Activated T-helper 17 cell treated with anti-CD3 and anti-CD28 coated beads, Interleukin-2, amount 50 U/mL, for 72 hours (primary cell): Measurements from ENCODE around the gene WIZ. TPM values are rescaled to one million over a fixed set of nuclear protein-coding genes. Genes with fewer than 3 reads are reported as not detected.

Source experiments
- ATAC-seq: fragments of 150-1000 bp; cut with Tn5 transposase; replicated peaks from 2 replicates; pipeline ENCODE4 v1.10.0; 2021; ENCODE audit warnings: mild to moderate bottlenecking, moderate library complexity
- H3K27ac Mint-ChIP-seq: one replicate; pipeline ENCODE4 v1.8.0; 2022; ENCODE audit warnings: mixed read lengths
- H3K27me3 Mint-ChIP-seq: one replicate; pipeline ENCODE4 v1.8.0; 2022; ENCODE audit warnings: mixed read lengths
- H3K36me3 Mint-ChIP-seq: one replicate; pipeline ENCODE4 v1.8.0; 2022; ENCODE audit warnings: low read depth, mild to moderate bottlenecking, mixed read lengths
- H3K4me1 Mint-ChIP-seq: one replicate; pipeline ENCODE4 v1.8.0; 2022; ENCODE audit warnings: mixed read lengths
- H3K4me3 Mint-ChIP-seq: one replicate; pipeline ENCODE4 v1.8.0; 2022; ENCODE audit warnings: mild to moderate bottlenecking, mixed read lengths
- H3K9me3 Mint-ChIP-seq: one replicate; pipeline ENCODE4 v1.8.0; 2022; ENCODE audit warnings: mixed read lengths
- total RNA-seq, 2 donors: library from RNA; stranded (reverse); gene quantifications; one replicate each; pipeline ENCODE4 v1.2.3, GENCODE V29; 2022

WIZ gene
- total RNA-seq, 2 donors from 2014 or later = 27.7 to 30.0 TPM

DNA sequence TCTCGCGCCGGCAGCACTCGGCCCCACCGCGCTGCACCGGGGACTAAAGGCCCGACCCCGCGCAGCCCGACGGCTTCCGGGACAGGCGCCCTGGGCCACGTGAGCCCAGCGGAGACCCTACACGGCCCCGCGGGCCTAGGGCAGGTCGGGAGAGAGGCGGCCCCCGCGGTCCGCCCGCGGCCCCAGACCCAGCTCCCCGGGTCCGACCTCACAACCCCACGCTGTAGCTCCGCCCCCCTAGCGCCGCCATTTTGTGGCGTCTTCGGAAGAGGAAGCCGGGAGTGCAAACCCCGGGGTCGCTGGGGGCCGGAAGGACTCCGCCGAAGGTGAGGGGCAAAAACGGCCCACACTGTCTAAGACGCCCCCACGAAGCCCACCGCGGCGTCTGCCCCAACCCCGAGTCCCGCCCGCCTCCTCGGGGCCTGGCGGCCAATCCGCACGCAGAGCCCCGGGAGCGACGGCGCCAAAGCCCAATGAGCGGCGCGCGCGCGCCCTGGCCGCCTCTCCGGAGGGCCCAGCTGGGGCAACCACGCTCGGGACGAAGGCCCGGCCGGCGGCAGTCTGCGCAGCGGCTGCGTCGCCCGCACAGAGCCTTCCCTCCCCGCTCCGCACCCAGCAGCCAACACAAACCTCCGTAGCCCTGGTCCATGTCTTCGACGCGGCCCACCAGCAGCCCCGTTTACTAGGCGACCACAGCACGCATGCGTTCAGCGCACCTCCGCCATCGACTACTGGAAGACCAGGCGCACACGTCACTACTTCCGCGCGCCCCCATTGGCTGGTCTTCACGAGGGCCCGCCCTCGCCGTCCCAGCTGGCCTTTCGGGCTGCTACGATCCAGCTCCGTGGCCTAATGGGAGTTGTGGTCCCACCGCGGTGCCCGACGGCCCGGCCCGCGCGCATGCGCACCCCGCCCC lies 70.4 kb downstream of the WIZ start, which contains the start of gene AKAP8:
TSS of gene AKAP8 (minus strand) at position 705 of the 916 bp plus-strand sequence. CDS start at position 649, 56 bp downstream.
- Mint-ChIP-seq H3K36me3 (peaks cover 52% of the 10 kb centered on the region), H3K4me3 (peak within 1 kb of the TSS; percentile 90), H3K9me3 (no peaks in the 10 kb centered on the region), H3K27ac (peak within 1 kb of the TSS; percentile 93), H3K27me3 (no peaks in the 10 kb centered on the region), H3K4me1 (peaks cover 29% of the 10 kb centered on the region)
- peak; percentile 93 for ATAC-seq

DNA sequence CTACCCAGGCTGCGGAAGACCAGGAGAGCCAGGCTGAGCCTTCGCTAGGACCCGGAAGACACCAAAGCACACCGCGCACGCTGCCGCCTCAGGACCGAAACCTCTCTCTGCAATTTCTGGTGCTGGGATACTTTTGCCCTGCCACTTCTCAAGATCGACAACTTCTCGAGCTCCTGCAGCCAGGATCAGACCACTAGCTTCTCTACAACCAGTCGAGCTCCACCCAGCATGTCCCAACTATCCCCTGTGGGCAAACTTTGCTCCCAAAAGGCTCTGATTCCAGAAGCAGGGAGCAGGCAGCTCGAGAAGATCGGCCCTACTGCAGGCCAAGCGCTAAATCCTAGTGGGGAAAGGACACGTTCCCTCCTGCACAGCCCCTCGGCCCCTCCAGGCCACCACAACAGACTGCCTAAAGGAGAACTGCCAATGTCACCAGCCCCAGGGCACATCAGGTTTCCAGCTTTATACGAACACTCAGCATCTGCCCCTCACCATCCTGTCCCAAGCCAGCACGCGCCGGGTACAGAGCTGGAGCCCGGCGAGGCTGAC lies 71.1 kb downstream of the WIZ start:
- peaks cover 29% of the 10 kb centered on the region for H3K4me1 Mint-ChIP-seq
- H3K9me3 Mint-ChIP-seq = no peaks in the 10 kb centered on the region
- H3K27me3 Mint-ChIP-seq = no peaks in the 10 kb centered on the region
- ATAC-seq = no peak
- H3K27ac Mint-ChIP-seq = peak overlapping the region; percentile 93
- H3K4me3 Mint-ChIP-seq = peak overlapping the region; percentile 90
- H3K36me3 Mint-ChIP-seq = peaks cover 59% of the 10 kb centered on the region

DNA sequence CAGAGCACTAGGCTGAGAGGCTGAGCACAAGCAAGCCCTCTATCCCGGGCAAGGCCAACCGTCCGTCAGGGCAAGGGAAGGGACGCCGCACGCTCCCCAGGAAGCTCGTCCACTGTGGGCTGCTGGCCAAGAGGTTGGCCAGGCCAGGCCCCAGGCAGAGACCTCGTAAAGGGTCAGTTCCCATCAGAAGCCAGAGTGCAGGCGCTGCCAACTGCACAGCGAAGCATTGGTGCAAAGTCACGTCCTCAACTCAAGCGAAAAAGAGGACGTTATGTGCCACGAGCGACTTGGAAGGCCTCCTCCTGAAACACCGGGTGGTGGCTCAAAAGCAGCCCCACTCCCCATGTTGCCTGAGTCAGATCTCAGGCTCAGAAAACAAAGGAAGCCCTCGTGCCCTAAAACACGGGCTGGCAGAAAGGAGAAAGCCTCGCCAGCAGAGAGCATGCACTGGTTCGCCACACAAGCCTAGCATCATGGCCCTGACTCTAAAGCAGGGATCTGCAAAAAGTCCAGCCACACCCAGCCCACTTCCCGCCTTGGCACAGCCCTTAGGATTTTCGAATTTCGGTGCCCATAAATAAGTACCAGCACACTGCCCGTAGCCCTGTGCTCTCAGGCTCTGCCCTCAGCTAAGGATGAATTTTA lies 74.8 kb downstream of the WIZ start:
- Mint-ChIP-seq H3K36me3 (peaks cover 80% of the 10 kb centered on the region), H3K27ac (no peak overlapping the region), H3K4me1 (peaks cover 14% of the 10 kb centered on the region), H3K9me3 (no peaks in the 10 kb centered on the region), H3K4me3 (no peak overlapping the region), H3K27me3 (no peaks in the 10 kb centered on the region)
- no peak for ATAC-seq

DNA sequence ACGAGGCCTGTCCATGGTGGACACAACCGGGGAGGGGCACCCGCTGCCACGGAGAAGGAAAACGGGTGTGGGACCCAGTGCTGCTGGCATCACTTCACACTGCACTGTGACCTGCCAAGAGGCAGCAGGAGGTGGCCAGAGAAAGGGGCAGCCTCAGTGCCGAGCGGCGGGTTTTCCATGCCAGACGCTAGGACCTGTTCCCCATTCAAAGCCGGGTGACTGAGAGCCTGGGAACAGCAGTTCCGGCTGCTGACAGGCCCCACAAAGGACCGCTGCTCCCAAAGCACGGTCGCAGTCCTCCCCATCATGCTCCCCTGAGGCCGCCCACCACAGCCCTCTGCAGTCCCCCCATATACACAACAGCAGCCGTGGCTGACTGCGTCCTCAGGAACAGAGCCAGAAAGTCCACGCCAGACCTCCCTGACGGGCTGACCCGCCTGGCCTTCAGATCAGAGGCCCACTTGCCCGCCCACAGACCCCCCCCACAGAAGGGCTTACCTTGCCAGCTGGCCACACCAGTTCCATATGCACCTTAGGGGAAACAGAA lies 75.6 kb downstream of the WIZ start:
- Mint-ChIP-seq H3K27ac (no peak overlapping the region), H3K9me3 (no peaks in the 10 kb centered on the region), H3K27me3 (no peaks in the 10 kb centered on the region), H3K36me3 (peaks cover 82% of the 10 kb centered on the region), H3K4me3 (no peak overlapping the region), H3K4me1 (peaks cover 14% of the 10 kb centered on the region)
- ATAC-seq = no peak

DNA sequence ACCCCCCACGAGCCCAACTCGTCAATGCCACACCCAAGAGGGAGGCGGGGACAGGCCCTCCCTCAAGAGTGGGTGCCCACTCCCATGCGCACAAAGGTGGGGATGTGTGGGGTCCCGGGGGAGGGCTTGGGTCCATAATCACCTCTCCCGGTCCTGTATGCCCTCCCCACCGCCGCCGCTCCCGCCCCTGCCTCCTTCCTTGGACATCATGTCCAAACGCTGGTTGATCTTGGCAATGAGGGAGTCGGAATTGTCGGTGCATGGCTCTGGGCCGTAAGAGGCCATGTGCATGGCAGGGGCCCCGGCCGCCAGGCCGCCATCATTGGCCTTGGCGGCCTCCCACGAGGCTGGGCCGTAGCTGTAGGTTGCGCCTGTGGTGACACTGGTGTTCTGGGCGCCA lies 76.1 kb downstream of the WIZ start:
- Mint-ChIP-seq H3K27me3 (no peaks in the 10 kb centered on the region), H3K36me3 (peaks cover 87% of the 10 kb centered on the region), H3K4me3 (no peak overlapping the region), H3K9me3 (no peaks in the 10 kb centered on the region), H3K4me1 (peaks cover 14% of the 10 kb centered on the region), H3K27ac (no peak overlapping the region)
- ATAC-seq = no peak

DNA sequence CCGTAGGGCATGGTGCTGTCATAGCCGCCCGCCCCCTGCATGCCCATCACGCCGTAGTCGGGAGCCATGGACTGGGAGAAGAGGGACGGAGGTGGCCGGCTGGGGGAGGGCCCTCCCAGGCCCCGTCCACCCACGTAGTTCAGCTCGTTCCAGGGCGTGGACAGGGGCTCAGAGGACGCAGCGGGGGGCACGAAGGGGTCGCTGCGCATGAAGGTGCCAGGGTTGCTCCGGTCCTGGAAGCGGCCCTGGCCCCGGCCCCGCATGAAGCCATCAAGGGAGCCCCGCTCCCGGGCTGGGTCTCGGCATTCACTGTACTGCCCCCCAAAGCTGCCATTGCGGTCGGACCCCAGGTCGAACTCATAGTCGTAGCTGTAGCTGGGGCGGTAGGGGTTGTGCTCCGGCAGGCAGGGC lies 76.9 kb downstream of the WIZ start:
- peaks cover 87% of the 10 kb centered on the region for H3K36me3 Mint-ChIP-seq
- no peaks in the 10 kb centered on the region for H3K9me3 Mint-ChIP-seq
- no peak overlapping the region for H3K4me3 Mint-ChIP-seq
- ATAC-seq = no peak
- peaks cover 10% of the 10 kb centered on the region for H3K4me1 Mint-ChIP-seq
- H3K27ac Mint-ChIP-seq = no peak overlapping the region
- no peaks in the 10 kb centered on the region for H3K27me3 Mint-ChIP-seq

DNA sequence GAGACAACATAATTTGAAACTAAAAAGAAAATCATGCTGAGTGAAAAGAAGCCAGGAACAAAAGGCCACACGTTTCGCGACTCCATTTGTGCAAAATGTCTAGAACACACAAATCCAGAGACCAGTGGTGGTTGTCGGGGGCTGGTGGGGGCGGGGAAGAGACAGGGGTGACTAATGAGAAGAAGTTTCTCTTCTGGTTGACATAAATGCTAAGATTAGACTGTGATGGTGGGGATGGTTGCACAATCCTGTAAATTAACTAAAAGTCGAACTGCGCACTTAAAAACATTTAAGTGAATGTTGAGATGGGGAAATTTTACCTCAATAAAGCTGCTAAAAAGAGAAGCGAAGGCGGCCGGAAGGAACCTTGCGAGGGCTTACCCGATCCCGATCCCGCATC lies 77.3 kb downstream of the WIZ start:
- no peak overlapping the region for H3K27ac Mint-ChIP-seq
- no peaks in the 10 kb centered on the region for H3K27me3 Mint-ChIP-seq
- H3K4me1 Mint-ChIP-seq = peaks cover 7% of the 10 kb centered on the region
- H3K36me3 Mint-ChIP-seq = peaks cover 88% of the 10 kb centered on the region
- H3K9me3 Mint-ChIP-seq = no peaks in the 10 kb centered on the region
- no peak overlapping the region for H3K4me3 Mint-ChIP-seq
- peak; percentile 26 for ATAC-seq

DNA sequence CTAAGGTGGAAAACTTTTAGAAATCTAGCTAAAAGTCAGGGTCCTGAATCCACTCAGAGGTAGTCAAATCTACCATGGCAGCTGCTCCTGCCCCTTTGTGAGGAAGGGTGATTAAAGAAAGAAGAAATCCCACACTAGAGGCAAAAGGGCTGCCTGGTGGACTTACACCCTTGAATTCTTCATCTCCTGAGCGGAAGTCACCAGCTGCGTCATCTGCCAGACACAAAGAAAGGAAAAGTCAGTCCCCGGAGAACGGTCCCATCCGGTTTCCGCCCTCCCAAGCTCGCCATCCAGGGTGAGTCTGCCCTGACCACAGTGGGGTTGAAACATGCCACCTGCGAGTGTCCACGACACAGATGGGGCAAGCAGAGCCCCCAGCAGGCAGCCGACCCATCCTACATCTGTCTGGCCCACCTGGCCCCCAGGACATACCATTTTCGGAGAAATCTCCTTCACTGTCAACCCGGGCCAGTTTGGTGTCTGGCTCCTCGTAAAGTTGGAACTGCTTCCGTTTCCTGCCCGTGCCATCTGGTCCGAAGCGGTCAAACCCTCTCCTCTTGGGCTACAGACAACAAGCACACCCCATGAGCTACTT lies 77.9 kb downstream of the WIZ start:
- no peak for ATAC-seq
- Mint-ChIP-seq H3K27me3 (no peaks in the 10 kb centered on the region), H3K9me3 (no peaks in the 10 kb centered on the region), H3K4me3 (no peak overlapping the region), H3K36me3 (peaks cover 90% of the 10 kb centered on the region), H3K4me1 (peaks cover 3% of the 10 kb centered on the region), H3K27ac (no peak overlapping the region)

DNA sequence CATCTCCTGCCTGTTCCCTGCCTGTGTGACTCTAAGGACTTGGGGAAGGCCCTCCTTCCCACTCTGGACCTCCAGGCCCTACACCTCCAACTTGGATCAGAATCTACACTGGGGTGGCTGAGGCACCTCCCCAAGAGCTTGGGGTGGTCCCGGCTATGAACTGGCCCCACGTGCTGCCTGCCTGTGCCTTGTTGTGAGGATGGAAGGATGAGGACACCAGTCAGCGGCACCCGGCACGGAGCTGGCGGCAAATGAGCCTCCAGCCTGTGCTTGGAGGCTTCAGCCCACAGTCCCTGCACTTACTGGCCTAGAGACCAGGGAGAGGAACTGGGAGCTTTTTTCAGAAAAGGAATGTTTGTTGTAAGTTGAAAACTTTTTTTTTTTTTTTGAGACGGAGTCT lies 78.6 kb downstream of the WIZ start:
- H3K4me1 Mint-ChIP-seq = no peaks in the 10 kb centered on the region
- no peaks in the 10 kb centered on the region for H3K27me3 Mint-ChIP-seq
- H3K9me3 Mint-ChIP-seq = no peaks in the 10 kb centered on the region
- no peak overlapping the region for H3K4me3 Mint-ChIP-seq
- no peak overlapping the region for H3K27ac Mint-ChIP-seq
- peaks cover 92% of the 10 kb centered on the region for H3K36me3 Mint-ChIP-seq
- ATAC-seq = no peak

Other genes starting within 250 kb of the WIZ start
- under 1 TPM; 0.06 to 0.29 TPM for gene NOTCH3, start 249.0 kb downstream of the WIZ start, total RNA-seq
- gene EPHX3, start 217.5 kb downstream of the WIZ start, total RNA-seq = under 1 TPM in 1 of 2 donors, not detected in 1; 0.24 TPM
- gene BRD4, start 117.4 kb downstream of the WIZ start, total RNA-seq = 10 to 100 TPM; 90.4 to 96.7 TPM
- 10 to 100 TPM; 48.5 to 62.5 TPM for gene AKAP8, start 70.2 kb downstream of the WIZ start, total RNA-seq
- gene AKAP8L, start 31.0 kb downstream of the WIZ start, total RNA-seq = 10 to 100 TPM; 64.8 to 68.4 TPM
- 100 to 1,000 TPM; 126 to 134 TPM for gene RASAL3, start 14.6 kb upstream of the WIZ start, total RNA-seq
- gene PGLYRP2, start 29.5 kb upstream of the WIZ start, total RNA-seq = under 1 TPM in 1 of 2 donors, not detected in 1; 0.11 TPM
- gene CYP4F22, start 58.6 kb upstream of the WIZ start, total RNA-seq = under 1 TPM; 0.58 to 0.73 TPM
- gene CYP4F8, start 165.3 kb upstream of the WIZ start, total RNA-seq = not detected
- gene CYP4F3, start 190.9 kb upstream of the WIZ start, total RNA-seq = under 1 TPM; 0.45 to 0.95 TPM
- under 1 TPM in 1 of 2 donors, not detected in 1; 0.61 TPM for gene CYP4F12, start 223.1 kb upstream of the WIZ start, total RNA-seq